ENCODE data around the gene PASK.
A peak's percentile ranks its signal among the peaks of the same experiment; 100 is the strongest.

The PASK gene

GRCh38 chr2:241157841-241158545 lies 8.7 kb upstream of the PASK start:
- TF ChIP-seq CTCF (IDR thresholded peaks at IDR 0.05; ENCODE audit: low read depth, low read length): no peak
- peak; percentile 23 for DNase-seq (ENCODE audit: low read depth, low spot score)
- H3K4me3 ChIP-seq (ENCODE audit: low read depth, low read length): no peak overlapping the region
- in situ Hi-C loops (cut with HindIII; ENCODE audit: low sequenced_read_pairs): no loop called here

- in situ Hi-C loops (cut with HindIII; ENCODE audit: low sequenced_read_pairs): no loop called here
- peak; percentile 21 for DNase-seq (ENCODE audit: low read depth, low spot score)
- no peak for TF ChIP-seq CTCF (IDR thresholded peaks at IDR 0.05; ENCODE audit: low read depth, low read length)
- H3K4me3 ChIP-seq (ENCODE audit: low read depth, low read length): no peak overlapping the region
Measured at GRCh38 chr2:241156971-241157441, 7.7 kb upstream of the PASK start.

GRCh38 chr2:241155936-241156335 lies 6.7 kb upstream of the PASK start:
- no peak overlapping the region for H3K4me3 ChIP-seq (ENCODE audit: low read depth, low read length)
- in situ Hi-C loops (cut with HindIII; ENCODE audit: low sequenced_read_pairs): no loop called here
- DNase-seq (ENCODE audit: low read depth, low spot score): no peak
- TF ChIP-seq CTCF (IDR thresholded peaks at IDR 0.05; ENCODE audit: low read depth, low read length): no peak

GRCh38 chr2:241154915-241155314 lies 5.6 kb upstream of the PASK start:
- no peak for TF ChIP-seq CTCF (IDR thresholded peaks at IDR 0.05; ENCODE audit: low read depth, low read length)
- DNase-seq (ENCODE audit: low read depth, low spot score): peak; percentile 23
- no peak overlapping the region for H3K4me3 ChIP-seq (ENCODE audit: low read depth, low read length)
- in situ Hi-C loops (cut with HindIII; ENCODE audit: low sequenced_read_pairs): no loop called here

- in situ Hi-C loops (cut with HindIII; ENCODE audit: low sequenced_read_pairs): no loop called here
- no peak overlapping the region for H3K4me3 ChIP-seq (ENCODE audit: low read depth, low read length)
- peak; percentile 42 for DNase-seq (ENCODE audit: low read depth, low spot score)
- TF ChIP-seq CTCF (IDR thresholded peaks at IDR 0.05; ENCODE audit: low read depth, low read length): no peak
Measured at GRCh38 chr2:241153616-241154015, 4.3 kb upstream of the PASK start.

GRCh38 chr2:241151934-241152660 lies 2.8 kb upstream of the PASK start:
- in situ Hi-C loops (cut with HindIII; ENCODE audit: low sequenced_read_pairs): no loop called here
- TF ChIP-seq CTCF (IDR thresholded peaks at IDR 0.05; ENCODE audit: low read depth, low read length): no peak
- no peak for DNase-seq (ENCODE audit: low read depth, low spot score)
- H3K4me3 ChIP-seq (ENCODE audit: low read depth, low read length): no peak overlapping the region

Measured in astrocyte of the spinal cord (primary cell).